Measurements from ENCODE around the gene SLC1A4.

- TF ChIP-seq RAD21 (IDR thresholded peaks at IDR 0.05) (no peak), TAF1 (conservative IDR thresholded peaks at IDR 0.05) (no peak), CTCF (IDR thresholded peaks at IDR 0.05; ENCODE audit: low read depth, low read length, missing input control) (no peak)
These were observed 13.8 kb downstream of the SLC1A4 start for GRCh38 chr2:65003037-65003436.

All from liver (tissue), 3 donors.